Thymus (tissue), 11 donors: ENCODE measurements around the gene SF3B4. TPM values are rescaled to one million over a fixed set of nuclear protein-coding genes. Genes with fewer than 3 reads are reported as not detected.

Experiments used
- DNase-seq, 9 donors: peaks; one replicate each; pipeline ENCODE4 v3.0.0-alpha.2; 2013; ENCODE audit warnings: low spot score in 9 of 9, low read depth in 6 of 9, missing footprints in 1 of 9
- H3K27ac ChIP-seq, 2 donors: one replicate each; pipeline ENCODE4 v1.5.1; 2013; ENCODE audit warnings: control low read depth in 1 of 2, low read depth in 1 of 2, low read length in 1 of 2, mild to moderate bottlenecking in 1 of 2, moderate library complexity in 1 of 2
- H3K27me3 ChIP-seq, 2 donors: one replicate each; pipeline ENCODE4 v1.5.1; 2013; ENCODE audit warnings: low read length in 1 of 2; ENCODE audit not compliant: control insufficient read depth in 2 of 2, insufficient read depth in 1 of 2
- H3K36me3 ChIP-seq, 2 donors: one replicate each; pipeline ENCODE4 v1.5.1; 2013; ENCODE audit warnings: low read length in 1 of 2, mild to moderate bottlenecking in 1 of 2, moderate library complexity in 1 of 2; ENCODE audit not compliant: control insufficient read depth in 2 of 2, insufficient read depth in 2 of 2
- H3K4me1 ChIP-seq, 2 donors: one replicate each; pipeline ENCODE4 v1.5.1; 2013; ENCODE audit warnings: low read length in 2 of 2; ENCODE audit not compliant: control insufficient read depth in 2 of 2, insufficient read depth in 2 of 2
- H3K4me3 ChIP-seq, 2 donors: one replicate each; pipeline ENCODE4 v1.5.1; 2013; ENCODE audit warnings: low read length in 2 of 2, control low read depth in 1 of 2, mild to moderate bottlenecking in 1 of 2
- H3K9me3 ChIP-seq, 2 donors: one replicate each; pipeline ENCODE4 v1.5.1; 2013; ENCODE audit warnings: low read length in 1 of 2, mild to moderate bottlenecking in 1 of 2; ENCODE audit not compliant: control insufficient read depth in 2 of 2, insufficient read depth in 1 of 2
- WGBS: extraction: QIAGEN DNeasy Blood & Tissue Kit; methylation state at CpG from one replicate; pipeline ENCODE4 v1.1.7; 2013; 5-methylcytosine and 5-hydroxymethylcytosine counted together
- polyA plus RNA-seq: library from polyadenylated mRNA; stranded (reverse); fragments of 200-250 nt; gene quantifications from one replicate; pipeline ENCODE4 v1.2.3, GENCODE V29; 2013
- total RNA-seq: library from RNA; stranded (reverse); fragments of 120-200 nt; gene quantifications from one replicate; pipeline ENCODE4 v1.2.4, GENCODE V29; 2013
- donor health status: healthy.

Gene SF3B4
- total and polyA plus RNA-seq, 2 donors = 8.3 to 28.6 TPM

DNA sequence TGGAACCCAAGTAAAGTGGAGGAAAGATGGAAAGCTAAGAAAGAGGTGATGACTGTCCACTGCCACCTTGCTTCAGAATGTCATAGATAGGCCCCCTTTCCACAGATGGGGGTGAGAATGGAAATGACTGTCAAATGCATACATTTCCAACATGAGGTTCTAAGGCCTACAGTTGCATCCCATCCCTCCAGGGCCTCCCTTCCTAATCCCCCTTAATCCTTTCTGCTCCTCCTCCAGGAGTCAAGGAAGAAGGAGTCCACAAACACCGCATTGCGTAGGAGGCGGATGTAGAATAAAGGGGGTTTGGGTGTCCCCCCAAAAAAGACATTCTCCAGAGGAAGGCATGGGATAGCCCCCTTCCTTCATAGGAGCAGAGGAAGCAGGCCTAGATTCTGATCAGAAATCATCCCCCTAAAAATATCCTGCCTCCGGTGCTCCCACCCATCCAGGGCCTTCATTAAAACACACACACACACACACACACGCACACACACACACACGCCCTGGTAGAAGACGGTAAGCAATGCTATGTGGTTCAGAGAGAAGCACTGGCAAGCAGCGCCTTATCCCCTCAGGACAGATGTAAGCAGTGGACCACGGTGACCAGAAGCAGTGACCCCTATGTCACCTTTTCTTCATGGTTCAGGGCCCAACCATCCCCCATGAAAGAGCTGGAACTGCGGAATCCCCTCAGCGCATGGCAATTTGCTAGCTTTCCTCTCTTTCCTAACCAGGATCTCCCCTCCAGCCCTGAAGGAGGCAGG, 12.0 kb downstream of the SF3B4 start:
- Histone ChIP-seq H3K27me3 (peaks cover 0 to 17% of the 10 kb centered on the region in 2 donors), H3K36me3 (peaks cover 2 to 6% of the 10 kb centered on the region in 2 donors), H3K9me3 (no peaks in the 10 kb centered on the region), H3K27ac (no peak overlapping the region), H3K4me3 (no peak overlapping the region), H3K4me1 (peaks cover 15 to 28% of the 10 kb centered on the region in 2 donors)
- DNase-seq = no peak
- WGBS = 83% methylated on average over 11 of the region's 11 CpGs

DNA sequence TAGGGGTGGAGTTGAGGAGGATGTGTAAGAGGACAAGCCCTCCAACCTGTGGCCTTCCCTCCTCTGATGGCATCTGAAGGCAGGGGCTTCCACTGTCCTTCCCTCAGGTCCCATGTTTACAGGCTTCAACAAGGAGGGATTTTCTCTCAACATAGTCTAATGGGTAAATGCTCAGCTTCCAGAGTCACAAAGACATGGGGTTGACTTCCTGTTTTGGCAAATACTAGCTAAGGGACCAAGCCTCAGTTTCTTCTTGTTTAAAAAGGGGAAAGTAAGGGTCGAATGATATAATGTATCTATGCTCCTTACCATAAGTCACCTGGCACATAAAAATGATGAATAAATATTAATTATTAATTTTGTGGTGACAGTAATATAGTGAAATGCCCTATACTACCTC, 13.1 kb downstream of the SF3B4 start:
- Histone ChIP-seq H3K9me3 (no peaks in the 10 kb centered on the region), H3K27ac (peak overlapping the region in 1 of 2 donors; percentile 7), H3K4me1 (peaks cover 15 to 28% of the 10 kb centered on the region in 2 donors), H3K4me3 (no peak overlapping the region), H3K36me3 (peaks cover 2 to 9% of the 10 kb centered on the region in 2 donors), H3K27me3 (peaks cover 0 to 17% of the 10 kb centered on the region in 2 donors)
- no peak for DNase-seq
- WGBS = 93% methylated on average over 1 of the region's 1 CpG

DNA sequence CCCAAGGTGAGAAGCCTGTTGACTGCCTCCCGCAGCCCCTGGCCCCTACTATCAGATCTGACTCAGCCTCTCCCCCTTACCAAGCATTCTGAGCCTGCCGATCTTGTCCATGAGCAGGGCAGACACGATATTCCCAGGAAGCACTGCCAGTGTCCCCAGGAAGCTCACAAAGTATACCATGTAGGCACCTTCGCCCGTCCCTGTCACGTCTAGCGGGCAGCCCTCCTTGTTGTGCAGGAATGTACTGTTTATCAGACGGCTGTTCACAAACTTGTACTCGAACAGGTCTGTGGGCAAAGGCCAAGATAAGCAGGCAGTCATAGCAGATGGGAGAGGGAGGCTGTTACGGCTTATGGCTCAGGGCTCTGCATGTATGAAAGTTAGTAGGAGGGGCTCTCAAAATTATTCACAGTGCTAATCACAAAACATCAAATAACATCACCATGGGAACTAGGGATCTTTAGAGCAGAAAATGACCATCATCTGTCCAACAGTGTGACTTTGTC, 21.0 kb downstream of the SF3B4 start:
- H3K4me3 ChIP-seq = no peak overlapping the region
- no peaks in the 10 kb centered on the region for H3K9me3 ChIP-seq
- no peaks in the 10 kb centered on the region for H3K4me1 ChIP-seq
- peaks cover 15 to 17% of the 10 kb centered on the region in 2 donors for H3K36me3 ChIP-seq
- no peaks in the 10 kb centered on the region for H3K27me3 ChIP-seq
- no peak overlapping the region for H3K27ac ChIP-seq
- DNase-seq = no peak
- WGBS = 98% methylated on average over 10 of the region's 10 CpGs

DNA sequence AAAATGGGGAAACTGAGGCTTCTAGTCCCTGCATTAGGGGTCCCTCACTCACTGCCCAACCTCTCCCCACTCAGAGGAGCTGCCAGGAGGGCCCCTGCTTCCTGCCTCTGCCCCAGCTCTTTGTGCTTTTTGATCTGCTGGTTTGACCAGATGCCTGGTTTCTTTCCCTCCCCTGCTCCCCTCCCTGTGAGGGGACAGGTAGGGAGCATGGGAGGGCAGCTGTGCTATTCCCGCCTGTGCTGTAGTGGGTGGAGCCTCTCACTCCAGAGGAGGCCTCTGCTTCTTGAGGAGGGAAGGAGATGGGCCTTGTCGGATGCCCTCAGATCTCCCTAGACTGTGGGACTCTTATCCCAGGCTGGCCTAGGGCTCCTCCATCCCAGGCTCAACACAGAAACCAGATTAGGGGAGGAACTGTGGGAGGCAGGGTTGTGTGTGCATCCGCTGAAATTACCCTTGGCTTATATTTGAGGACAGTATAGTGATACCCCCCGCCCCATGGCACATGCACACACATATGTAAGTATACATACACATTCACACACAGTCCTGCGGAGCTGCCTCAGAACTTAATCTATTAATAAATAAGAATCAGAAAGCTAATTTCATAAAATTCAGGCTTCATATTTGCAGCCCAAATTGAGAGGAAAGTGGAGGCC, 23.6 kb downstream of the SF3B4 start:
- Histone ChIP-seq H3K27me3 (no peaks in the 10 kb centered on the region), H3K4me3 (no peak overlapping the region), H3K4me1 (peaks cover 9 to 13% of the 10 kb centered on the region in 2 donors), H3K27ac (no peak overlapping the region), H3K9me3 (no peaks in the 10 kb centered on the region), H3K36me3 (peaks cover 13 to 14% of the 10 kb centered on the region in 2 donors)
- no peak for DNase-seq
- 97% methylated on average over 5 of the region's 5 CpGs for WGBS

DNA sequence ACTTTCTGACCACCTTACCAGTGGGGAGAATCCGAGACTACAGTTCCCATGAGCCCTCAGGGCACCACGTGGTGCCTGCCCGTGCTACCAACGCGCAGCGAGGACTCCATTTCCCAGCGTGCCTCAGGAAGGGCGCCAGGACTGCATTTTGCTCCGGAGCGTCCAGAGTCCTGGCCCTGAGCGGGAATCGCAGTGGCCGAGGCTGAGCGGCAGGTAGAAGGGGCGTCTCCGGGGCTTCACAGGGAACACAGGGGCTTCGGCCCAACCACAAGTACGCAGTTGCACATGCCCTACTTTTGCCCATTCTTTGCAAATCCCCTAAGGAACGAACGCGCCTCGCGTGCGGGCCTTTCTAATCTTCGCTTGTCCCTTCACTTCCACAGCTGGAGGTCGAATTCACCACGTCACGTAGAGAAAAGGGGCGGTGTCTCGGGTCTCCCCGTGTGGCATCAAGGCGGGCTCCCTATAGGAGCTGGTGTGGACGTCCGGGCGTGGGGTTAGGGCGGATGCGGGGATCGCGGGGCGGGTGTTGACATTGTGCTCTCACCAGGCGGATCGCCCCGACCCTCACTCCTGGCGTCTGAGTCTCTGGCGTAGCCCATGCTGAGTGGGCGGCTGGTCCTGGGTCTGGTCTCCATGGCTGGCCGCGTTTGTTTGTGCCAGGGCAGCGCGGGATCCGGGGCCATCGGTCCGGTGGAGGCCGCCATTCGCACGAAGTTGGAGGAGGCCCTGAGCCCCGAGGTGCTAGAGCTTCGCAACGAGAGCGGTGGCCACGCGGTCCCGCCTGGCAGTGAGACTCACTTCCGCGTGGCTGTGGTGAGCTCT, 27.9 kb downstream of the SF3B4 start, which contains the start of gene BOLA1:
TSS of gene BOLA1 (plus strand) at position 109 of the 825 bp plus-strand sequence. CDS start at position 601, 492 bp downstream.
- DNase-seq = peak; percentile 73 to 92 (median 80)
- 14% methylated on average over 65 of the region's 65 CpGs for WGBS
- Histone ChIP-seq H3K4me3 (peak within 1 kb of the TSS; percentile 82 to 96), H3K4me1 (peaks cover 10 to 14% of the 10 kb centered on the region in 2 donors), H3K36me3 (peaks cover 0 to 8% of the 10 kb centered on the region in 2 donors), H3K27me3 (no peaks in the 10 kb centered on the region), H3K9me3 (no peaks in the 10 kb centered on the region), H3K27ac (peak within 1 kb of the TSS; percentile 80 to 82)

DNA sequence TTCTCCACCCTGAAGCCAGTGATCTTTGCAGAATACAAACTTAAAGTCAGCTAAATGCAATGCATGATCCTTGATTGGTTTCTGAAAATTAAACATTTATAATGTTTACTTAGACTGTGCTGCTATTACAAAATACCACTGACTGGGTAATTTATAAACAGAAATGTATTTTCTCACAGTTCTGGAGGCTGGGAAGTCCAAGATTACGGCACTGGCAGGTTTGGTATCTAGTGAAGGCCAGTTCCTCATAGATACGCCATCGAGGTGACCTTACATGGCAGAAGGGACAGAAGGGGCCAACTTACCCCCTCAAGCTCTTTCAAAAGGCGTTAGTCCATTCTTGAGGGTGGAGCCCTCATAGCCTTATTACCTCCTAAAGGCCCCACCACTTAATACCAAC, 31.0 kb downstream of the SF3B4 start:
- Histone ChIP-seq H3K4me1 (peaks cover 10 to 14% of the 10 kb centered on the region in 2 donors), H3K4me3 (no peak overlapping the region), H3K27ac (no peak overlapping the region), H3K9me3 (no peaks in the 10 kb centered on the region), H3K36me3 (no peaks in the 10 kb centered on the region), H3K27me3 (no peaks in the 10 kb centered on the region)
- WGBS = 84% methylated on average over 4 of the region's 4 CpGs
- DNase-seq = no peak

DNA sequence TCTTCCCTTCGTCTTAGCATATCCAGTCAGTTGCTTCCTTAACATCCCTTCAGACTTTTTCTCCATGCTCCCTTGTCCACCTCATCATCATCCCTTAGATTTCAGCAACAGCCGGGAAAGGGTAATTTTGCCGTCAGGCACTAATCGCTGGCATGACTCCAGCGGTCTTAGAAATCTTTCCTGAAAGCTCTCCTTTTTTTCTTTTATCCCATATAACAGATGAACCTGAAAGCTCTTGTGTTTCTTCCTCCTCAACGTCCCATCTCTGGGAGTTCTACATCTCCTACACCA, 38.7 kb downstream of the SF3B4 start:
- no peak for DNase-seq
- peak overlapping the region; percentile 96 to 98 for H3K27ac ChIP-seq
- H3K27me3 ChIP-seq = no peaks in the 10 kb centered on the region
- H3K4me1 ChIP-seq = peaks cover 5 to 30% of the 10 kb centered on the region in 2 donors
- H3K36me3 ChIP-seq = no peaks in the 10 kb centered on the region
- H3K9me3 ChIP-seq = no peaks in the 10 kb centered on the region
- WGBS = 62% methylated on average over 6 of the region's 6 CpGs
- H3K4me3 ChIP-seq = peak overlapping the region; percentile 49 to 71

DNA sequence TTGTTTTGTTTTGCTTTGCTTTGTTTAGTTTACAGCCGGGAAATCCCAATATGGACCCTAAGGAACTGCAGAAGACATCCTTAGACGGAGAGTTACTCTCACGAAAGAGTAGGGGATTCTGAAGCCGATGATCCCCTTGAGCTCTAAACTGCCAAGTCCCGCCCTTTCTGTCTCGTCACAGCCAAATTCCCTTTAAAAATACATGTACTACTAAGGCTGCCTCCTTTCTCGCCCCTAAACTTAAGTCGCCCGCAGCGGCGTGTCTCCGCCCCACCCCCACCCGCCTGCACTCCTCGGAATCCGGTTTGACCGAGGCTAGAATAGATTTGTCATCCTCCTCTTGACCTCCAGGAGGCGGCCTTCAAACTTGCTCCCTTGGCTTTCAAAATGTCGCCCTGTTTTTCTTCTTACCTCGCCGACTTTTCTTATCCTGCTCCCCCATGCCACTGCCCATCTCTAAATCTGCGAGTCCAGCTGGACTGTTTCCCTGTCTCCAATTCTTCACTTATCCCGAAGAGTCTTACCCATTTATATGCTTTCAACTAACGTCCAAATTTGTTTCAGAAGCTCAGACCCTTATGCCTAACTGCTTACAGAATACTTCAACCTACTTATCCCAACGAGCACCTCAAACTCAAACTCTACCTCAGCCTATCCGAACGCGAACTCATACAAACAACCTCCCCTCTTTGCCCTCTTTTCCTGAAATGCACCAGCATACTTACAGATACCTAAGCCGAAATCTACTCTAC, 39.2 kb downstream of the SF3B4 start:
- H3K4me1 ChIP-seq = peaks cover 10 to 35% of the 10 kb centered on the region in 2 donors
- WGBS = 7% methylated on average over 28 of the region's 28 CpGs
- H3K36me3 ChIP-seq = no peaks in the 10 kb centered on the region
- no peaks in the 10 kb centered on the region for H3K9me3 ChIP-seq
- peak overlapping the region; percentile 49 to 71 for H3K4me3 ChIP-seq
- H3K27me3 ChIP-seq = no peaks in the 10 kb centered on the region
- DNase-seq = peak; percentile 68 to 94 (median 80)
- H3K27ac ChIP-seq = peak overlapping the region; percentile 96 to 98
